SJCRH30 (cell line): ENCODE results near the gene PSMC4. TPM values are rescaled to one million over a fixed set of nuclear protein-coding genes. Genes with fewer than 3 reads are reported as not detected.
"Not testable (repeated sequence)": the region's sequence is repeated elsewhere in the genome, so short reads cannot be mapped to it uniquely, and the experiment has no call there.

Source experiments
- DNase-seq, 2 experiments: peaks; one replicate each; pipeline ENCODE4 v3.0.0-alpha.2; 2015 to 2020
- H3K27ac ChIP-seq: fragments of 250-450 bp; sonication (Bioruptor Pico); 2 replicates; pipeline ENCODE4 v1.5.1; 2020; ENCODE audit warnings: mild to moderate bottlenecking, moderate library complexity
- H3K27me3 ChIP-seq: fragments of 250-450 bp; sonication (Bioruptor Pico); 2 replicates; pipeline ENCODE4 v1.5.1; 2020; ENCODE audit warnings: mild to moderate bottlenecking, moderate library complexity
- H3K36me3 ChIP-seq: fragments of 250-450 bp; sonication (Bioruptor Pico); 2 replicates; pipeline ENCODE4 v1.5.1; 2020; ENCODE audit warnings: mild to moderate bottlenecking, moderate library complexity
- H3K4me1 ChIP-seq: fragments of 250-450 bp; sonication (Bioruptor Pico); 2 replicates; pipeline ENCODE4 v1.5.1; 2020; ENCODE audit warnings: mild to moderate bottlenecking, moderate library complexity
- H3K4me3 ChIP-seq: fragments of 250-450 bp; sonication (Bioruptor Pico); 2 replicates; pipeline ENCODE4 v1.5.1; 2020; ENCODE audit warnings: mild to moderate bottlenecking, moderate library complexity
- H3K9me3 ChIP-seq: fragments of 250-450 bp; sonication (Bioruptor Pico); replicated peaks from 2 replicates; pipeline ENCODE4 v1.5.1; 2020; ENCODE audit warnings: mild to moderate bottlenecking, moderate library complexity
- total RNA-seq: library from RNA; depleted of rRNA; stranded (reverse); fragments of >200 nt; shearing (Covaris generic); gene quantifications from 2 replicates; pipeline ENCODE4 v1.2.3, GENCODE V29; 2014

The PSMC4 gene
- total RNA-seq, 1 experiment from 2014 or later, result 137 TPM

- H3K36me3 ChIP-seq, DNase-seq, H3K4me1 ChIP-seq: not testable (repeated sequence)
Measured at GRCh38 chr19:39958942-39959341, 12.0 kb upstream of the PSMC4 start.

GRCh38 chr19:39959407-39959806 lies 11.6 kb upstream of the PSMC4 start:
- not testable (repeated sequence) for H3K36me3 ChIP-seq, H3K9me3 ChIP-seq, H3K4me1 ChIP-seq, H3K27me3 ChIP-seq, H3K4me3 ChIP-seq, H3K27ac ChIP-seq, DNase-seq

More at GRCh38 chr19:39958942-39959341, 12.0 kb upstream of the PSMC4 start:
- not testable (repeated sequence) for H3K27ac ChIP-seq, H3K27me3 ChIP-seq, H3K9me3 ChIP-seq, H3K4me3 ChIP-seq

GRCh38 chr19:39963898-39964297 lies 7.1 kb upstream of the PSMC4 start:
- no peaks in the 10 kb centered on the region for H3K36me3 ChIP-seq
- no peak overlapping the region for H3K4me3 ChIP-seq
- no peak overlapping the region for H3K27ac ChIP-seq
- H3K27me3 ChIP-seq, result no peaks in the 10 kb centered on the region
- DNase-seq, result no peak
- no peaks in the 10 kb centered on the region for H3K9me3 ChIP-seq
- H3K4me1 ChIP-seq, result peaks cover 2% of the 10 kb centered on the region; the same call in 1 of the 2 replicates

GRCh38 chr19:39966617-39967016 lies 4.3 kb upstream of the PSMC4 start:
- H3K4me1 ChIP-seq, result peaks cover 11% of the 10 kb centered on the region
- H3K27ac ChIP-seq, result no peak overlapping the region
- H3K27me3 ChIP-seq, result no peaks in the 10 kb centered on the region

GRCh38 chr19:39967561-39967960 lies 3.4 kb upstream of the PSMC4 start:
- Histone ChIP-seq H3K36me3 (peaks cover 4% of the 10 kb centered on the region), H3K27me3 (no peaks in the 10 kb centered on the region), H3K9me3 (no peaks in the 10 kb centered on the region), H3K27ac (no peak overlapping the region), H3K4me3 (no peak overlapping the region), H3K4me1 (peaks cover 15% of the 10 kb centered on the region)
- no peak for DNase-seq

More at GRCh38 chr19:39966617-39967016, 4.3 kb upstream of the PSMC4 start:
- no peak for DNase-seq
- Histone ChIP-seq H3K9me3 (no peaks in the 10 kb centered on the region), H3K36me3 (no peaks in the 10 kb centered on the region), H3K4me3 (no peak overlapping the region)

- Histone ChIP-seq H3K27ac (no peak overlapping the region; the same call in 1 of the 2 replicates), H3K27me3 (no peaks in the 10 kb centered on the region), H3K36me3 (peaks cover 15% of the 10 kb centered on the region), H3K4me1 (peaks cover 15% of the 10 kb centered on the region), H3K9me3 (no peaks in the 10 kb centered on the region), H3K4me3 (no peak overlapping the region)
- DNase-seq, result no peak
Measured at GRCh38 chr19:39968789-39969188, 2.2 kb upstream of the PSMC4 start.

GRCh38 chr19:39969266-39969665 lies 1.7 kb upstream of the PSMC4 start:
- peak overlapping the region; percentile 78 for H3K27ac ChIP-seq
- H3K4me1 ChIP-seq, result peaks cover 15% of the 10 kb centered on the region
- H3K9me3 ChIP-seq, result no peaks in the 10 kb centered on the region
- peak overlapping the region; percentile 71; the same call in 1 of the 2 replicates for H3K4me3 ChIP-seq
- peaks cover 20% of the 10 kb centered on the region for H3K36me3 ChIP-seq
- peak; percentile 34 to 58 for DNase-seq
- H3K27me3 ChIP-seq, result no peaks in the 10 kb centered on the region

- DNase-seq, result peak; percentile 59 to 61
- Histone ChIP-seq H3K27me3 (no peaks in the 10 kb centered on the region), H3K9me3 (no peaks in the 10 kb centered on the region), H3K36me3 (peaks cover 25% of the 10 kb centered on the region), H3K27ac (peak overlapping the region; percentile 78), H3K4me1 (peaks cover 15% of the 10 kb centered on the region), H3K4me3 (peak overlapping the region; percentile 71)
Measured at GRCh38 chr19:39969681-39970424, 1.1 kb upstream of the PSMC4 start.

- Histone ChIP-seq H3K27ac (peak overlapping the region; percentile 78), H3K27me3 (no peaks in the 10 kb centered on the region), H3K9me3 (no peaks in the 10 kb centered on the region), H3K4me3 (peak overlapping the region; percentile 71), H3K36me3 (peaks cover 28% of the 10 kb centered on the region), H3K4me1 (peaks cover 15% of the 10 kb centered on the region)
- DNase-seq, result no peak
Measured at GRCh38 chr19:39970425-39970674, 615 bp upstream of the PSMC4 start.

GRCh38 chr19:39971380-39972035 lies 543 bp downstream of the PSMC4 start:
- peak overlapping the region; percentile 71 for H3K4me3 ChIP-seq
- H3K9me3 ChIP-seq, result no peaks in the 10 kb centered on the region
- peak overlapping the region; percentile 35 for H3K27ac ChIP-seq
- H3K36me3 ChIP-seq, result peaks cover 36% of the 10 kb centered on the region
- no peaks in the 10 kb centered on the region for H3K27me3 ChIP-seq
- DNase-seq, result peak in 1 of 2 experiments; percentile 17
- H3K4me1 ChIP-seq, result peaks cover 15% of the 10 kb centered on the region

- H3K9me3 ChIP-seq, result no peaks in the 10 kb centered on the region
- DNase-seq, result no peak
- H3K27me3 ChIP-seq, result no peaks in the 10 kb centered on the region
- peaks cover 66% of the 10 kb centered on the region for H3K36me3 ChIP-seq
- H3K4me3 ChIP-seq, result no peak overlapping the region
- H3K4me1 ChIP-seq, result peaks cover 7% of the 10 kb centered on the region
- no peak overlapping the region for H3K27ac ChIP-seq
Measured at GRCh38 chr19:39974377-39975155, 3.6 kb downstream of the PSMC4 start.

GRCh38 chr19:39982883-39983282 lies 11.9 kb downstream of the PSMC4 start:
- H3K27me3 ChIP-seq, result no peaks in the 10 kb centered on the region
- H3K9me3 ChIP-seq, result peaks cover 17% of the 10 kb centered on the region
- H3K27ac ChIP-seq, result no peak overlapping the region
- peaks cover 53% of the 10 kb centered on the region for H3K36me3 ChIP-seq
- no peaks in the 10 kb centered on the region for H3K4me1 ChIP-seq
- no peak overlapping the region for H3K4me3 ChIP-seq
- DNase-seq, result no peak

GRCh38 chr19:39983695-39984300 lies 12.8 kb downstream of the PSMC4 start:
- H3K27ac ChIP-seq, result no peak overlapping the region
- no peak for DNase-seq
- no peak overlapping the region for H3K4me3 ChIP-seq
- no peaks in the 10 kb centered on the region for H3K27me3 ChIP-seq
- peaks cover 17% of the 10 kb centered on the region for H3K9me3 ChIP-seq
- no peaks in the 10 kb centered on the region for H3K4me1 ChIP-seq
- peaks cover 44% of the 10 kb centered on the region for H3K36me3 ChIP-seq

GRCh38 chr19:39986643-39987042 lies 15.7 kb downstream of the PSMC4 start:
- DNase-seq, result no peak

GRCh38 chr19:39987167-39987566 lies 16.2 kb downstream of the PSMC4 start:
- no peak overlapping the region for H3K27ac ChIP-seq
- DNase-seq, result no peak
- H3K9me3 ChIP-seq, result peaks cover 17% of the 10 kb centered on the region

More at GRCh38 chr19:39986643-39987042, 15.7 kb downstream of the PSMC4 start:
- Histone ChIP-seq H3K36me3 (peaks cover 16% of the 10 kb centered on the region), H3K27me3 (no peaks in the 10 kb centered on the region), H3K4me1 (no peaks in the 10 kb centered on the region), H3K4me3 (no peak overlapping the region), H3K9me3 (peaks cover 17% of the 10 kb centered on the region), H3K27ac (no peak overlapping the region)

More at GRCh38 chr19:39987167-39987566, 16.2 kb downstream of the PSMC4 start:
- H3K4me3 ChIP-seq, result no peak overlapping the region
- H3K27me3 ChIP-seq, result no peaks in the 10 kb centered on the region
- no peaks in the 10 kb centered on the region for H3K4me1 ChIP-seq
- peaks cover 12% of the 10 kb centered on the region for H3K36me3 ChIP-seq
